Measurements from ENCODE around the gene RAB1A.

DNA sequence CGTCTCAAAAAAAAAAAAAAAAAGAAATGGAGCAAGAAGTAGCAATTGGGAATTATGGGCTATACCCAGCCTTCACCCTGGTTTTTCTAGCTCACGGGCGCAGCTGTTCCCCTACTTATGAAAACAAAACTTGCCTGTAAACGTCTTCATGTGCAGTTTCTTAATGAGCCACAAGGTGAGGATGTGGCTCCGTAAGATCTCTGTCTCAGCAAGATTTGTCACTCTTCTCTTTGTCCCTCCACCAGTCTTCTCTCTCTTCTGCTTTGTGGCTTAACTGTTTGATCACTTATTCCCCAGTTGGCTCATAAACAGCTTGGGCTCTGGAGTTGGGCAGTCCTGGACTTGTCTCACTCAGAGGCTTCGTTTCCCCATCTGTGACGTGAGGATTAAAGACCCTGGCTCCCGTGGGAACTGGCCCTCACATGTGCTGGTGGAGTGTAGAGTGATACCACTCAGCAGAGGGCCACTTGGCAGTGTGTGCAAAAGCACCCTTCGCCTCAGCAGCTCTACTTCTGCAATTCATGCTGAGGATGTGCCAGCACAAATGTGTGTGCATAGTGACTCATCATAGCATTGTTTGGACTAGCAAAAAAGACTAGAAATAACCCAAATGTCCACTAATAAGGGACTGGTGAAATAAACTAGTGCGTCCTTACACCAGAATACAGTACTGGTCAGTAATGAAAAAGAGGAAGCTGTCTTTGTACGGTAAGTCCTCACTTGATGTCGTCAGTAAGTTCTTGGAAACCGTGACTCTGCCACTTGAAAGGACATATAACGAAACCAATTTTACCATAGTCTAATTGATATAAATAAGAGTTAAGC, 65.0 kb downstream of the RAB1A start:
- TF ChIP-seq POLR2A (IDR thresholded peaks at IDR 0.05): peak in 1 of 2 donors; percentile 24
- TF ChIP-seq, protein P1, sequence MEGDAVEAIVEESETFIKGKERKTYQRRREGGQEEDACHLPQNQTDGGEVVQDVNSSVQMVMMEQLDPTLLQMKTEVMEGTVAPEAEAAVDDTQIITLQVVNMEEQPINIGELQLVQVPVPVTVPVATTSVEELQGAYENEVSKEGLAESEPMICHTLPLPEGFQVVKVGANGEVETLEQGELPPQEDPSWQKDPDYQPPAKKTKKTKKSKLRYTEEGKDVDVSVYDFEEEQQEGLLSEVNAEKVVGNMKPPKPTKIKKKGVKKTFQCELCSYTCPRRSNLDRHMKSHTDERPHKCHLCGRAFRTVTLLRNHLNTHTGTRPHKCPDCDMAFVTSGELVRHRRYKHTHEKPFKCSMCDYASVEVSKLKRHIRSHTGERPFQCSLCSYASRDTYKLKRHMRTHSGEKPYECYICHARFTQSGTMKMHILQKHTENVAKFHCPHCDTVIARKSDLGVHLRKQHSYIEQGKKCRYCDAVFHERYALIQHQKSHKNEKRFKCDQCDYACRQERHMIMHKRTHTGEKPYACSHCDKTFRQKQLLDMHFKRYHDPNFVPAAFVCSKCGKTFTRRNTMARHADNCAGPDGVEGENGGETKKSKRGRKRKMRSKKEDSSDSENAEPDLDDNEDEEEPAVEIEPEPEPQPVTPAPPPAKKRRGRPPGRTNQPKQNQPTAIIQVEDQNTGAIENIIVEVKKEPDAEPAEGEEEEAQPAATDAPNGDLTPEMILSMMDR (IDR thresholded peaks at IDR 0.05): peak; percentile 55 to 99 (median 86)

All from thyroid gland (tissue), 4 donors.